AG10803 (cell line): Measurements from ENCODE around the gene LOC101059915.
"Not testable (repeated sequence)": the region's sequence is repeated elsewhere in the genome, so short reads cannot be mapped to it uniquely, and the experiment has no call there.

Experiments
- DNase-seq: peaks from one replicate; pipeline ENCODE4 v3.0.0; 2010; ENCODE audit warnings: low read depth
- H3K4me3 ChIP-seq: 2 replicates; pipeline ENCODE4 v1.5.1; 2011; ENCODE audit warnings: mild to moderate bottlenecking, low read length, control low read depth
- CTCF ChIP-seq: conservative IDR thresholded peaks from 2 replicates; pipeline ENCODE4 v1.5.1; 2011; ENCODE audit warnings: mild to moderate bottlenecking, low read length, control low read depth, inconsistent platforms

LOC101059915 gene

GRCh38 chrX:71679575-71680207 is 12.3 kb downstream of the LOC101059915 start:
- no peak for TF ChIP-seq CTCF
- DNase-seq: no peak
- no peak overlapping the region for H3K4me3 ChIP-seq

- H3K4me3 ChIP-seq, DNase-seq: not testable (repeated sequence)
Measured at GRCh38 chrX:71696641-71697465, 29.5 kb downstream of the LOC101059915 start.

GRCh38 chrX:71697466-71698298 is 30.3 kb downstream of the LOC101059915 start:
- not testable (repeated sequence) for H3K4me3 ChIP-seq, DNase-seq

- DNase-seq, H3K4me3 ChIP-seq: not testable (repeated sequence)
Measured at GRCh38 chrX:71698299-71699022, 31.1 kb downstream of the LOC101059915 start.

GRCh38 chrX:71699023-71699344 is 31.6 kb downstream of the LOC101059915 start:
- H3K4me3 ChIP-seq, DNase-seq: not testable (repeated sequence)

- H3K4me3 ChIP-seq, DNase-seq: not testable (repeated sequence)
Measured at GRCh38 chrX:71702853-71703252, 35.5 kb downstream of the LOC101059915 start.

GRCh38 chrX:71714064-71714463 is 46.7 kb downstream of the LOC101059915 start:
- H3K4me3 ChIP-seq: not testable (repeated sequence)

GRCh38 chrX:71715551-71715950 is 48.2 kb downstream of the LOC101059915 start:
- H3K4me3 ChIP-seq, DNase-seq: not testable (repeated sequence)

More at GRCh38 chrX:71714064-71714463, 46.7 kb downstream of the LOC101059915 start:
- not testable (repeated sequence) for DNase-seq

GRCh38 chrX:71716323-71716722 is 49.0 kb downstream of the LOC101059915 start:
- not testable (repeated sequence) for DNase-seq, H3K4me3 ChIP-seq

GRCh38 chrX:71718185-71718584 is 50.8 kb downstream of the LOC101059915 start, which contains the start of gene CXorf49:
TSS of gene CXorf49 (minus strand) at chrX:71718285. CDS start at chrX:71718151, 134 bp downstream.
- DNase-seq, H3K4me3 ChIP-seq: not testable (repeated sequence)

GRCh38 chrX:71719195-71719594 is 51.8 kb downstream of the LOC101059915 start:
- not testable (repeated sequence) for DNase-seq, H3K4me3 ChIP-seq

- DNase-seq: not testable (repeated sequence)
Measured at GRCh38 chrX:71720289-71720886, 53.0 kb downstream of the LOC101059915 start.

More at GRCh38 chrX:71720289-71720886, 53.0 kb downstream of the LOC101059915 start:
- not testable (repeated sequence) for H3K4me3 ChIP-seq
